Naive thymus-derived CD4-positive, alpha-beta T cell (primary cell): Measurements from ENCODE around the gene CXCR5. TPM values are rescaled to one million over a fixed set of nuclear protein-coding genes. Genes with fewer than 3 reads are reported as not detected.
A peak's percentile ranks its signal among the peaks of the same experiment; 100 is the strongest.

Experiments
- ATAC-seq: fragments of 150-1000 bp; cut with Tn5 transposase; 2 replicates; pipeline ENCODE4 v1.10.0; 2021; ENCODE audit warnings: mild to moderate bottlenecking, moderate library complexity
- CTCF ChIA-PET: fragments of 350-600 bp; sonication (Branson Sonifier 250); formaldehyde crosslinking; loops from one replicate; lab custom pipeline; 2021; ENCODE audit warnings: antibody characterized with exemption; lab: Charles Lee
- POLR2A ChIA-PET: fragments of 350-600 bp; sonication (Branson Sonifier 250); formaldehyde crosslinking; loops from one replicate; lab custom pipeline; 2021; ENCODE audit warnings: antibody characterized with exemption, inconsistent platforms; lab: Charles Lee
- DNase-seq, 9 donors: peaks; one replicate each; pipeline versions ENCODE4 v3.0.0 to v3.0.0-alpha.2; 2020 to 2022; ENCODE audit warnings: mixed read lengths in 1 of 9
- H3K27ac ChIP-seq: one replicate; pipeline ENCODE4 v1.7.0; 2013; ENCODE audit warnings: mild to moderate bottlenecking, low read depth, low read length, moderate library complexity
- H3K27me3 ChIP-seq, 2 donors: one replicate each; pipeline ENCODE4 v1.7.0; 2013; ENCODE audit warnings: low read length in 2 of 2, mild to moderate bottlenecking in 2 of 2, moderate library complexity in 2 of 2; ENCODE audit not compliant: control insufficient read depth in 2 of 2, insufficient read depth in 2 of 2
- H3K36me3 ChIP-seq, 3 experiments: 1 replicate in 2 of 3; 2 replicates in 1 of 3; pipeline ENCODE4 v1.7.0; 2013; ENCODE audit warnings: low read length in 3 of 3, mild to moderate bottlenecking in 3 of 3, moderate library complexity in 1 of 3; ENCODE audit not compliant: insufficient read depth in 3 of 3, control insufficient read depth in 2 of 3
- H3K4me1 ChIP-seq, 2 donors: one replicate each; pipeline ENCODE4 v1.7.0; 2013; ENCODE audit warnings: low read length in 2 of 2, mild to moderate bottlenecking in 2 of 2, moderate library complexity in 1 of 2; ENCODE audit not compliant: control insufficient read depth in 2 of 2, insufficient read depth in 2 of 2
- H3K4me3 ChIP-seq: 2 replicates; pipeline ENCODE4 v1.7.0; 2013; ENCODE audit warnings: mild to moderate bottlenecking, low read length
- H3K9me3 ChIP-seq, 3 experiments: 1 replicate in 2 of 3; 2 replicates in 1 of 3; pipeline ENCODE4 v1.7.0; 2013; ENCODE audit warnings: low read length in 3 of 3; ENCODE audit not compliant: control insufficient read depth in 2 of 3
- H3K27ac Mint-ChIP-seq, 9 donors: one replicate each; pipeline ENCODE4 v1.8.0; 2020 to 2022; ENCODE audit warnings: mixed read lengths in 9 of 9, mild to moderate bottlenecking in 8 of 9, moderate library complexity in 5 of 9, inconsistent platforms in 2 of 9
- H3K27me3 Mint-ChIP-seq, 5 donors: one replicate each; pipeline ENCODE4 v1.8.0; 2021 to 2022; ENCODE audit warnings: mixed read lengths in 5 of 5, mild to moderate bottlenecking in 1 of 5
- H3K36me3 Mint-ChIP-seq, 5 donors: one replicate each; pipeline ENCODE4 v1.8.0; 2020 to 2022; ENCODE audit warnings: mixed read lengths in 5 of 5, mild to moderate bottlenecking in 3 of 5, inconsistent platforms in 1 of 5
- H3K4me1 Mint-ChIP-seq, 7 donors: one replicate each; pipeline ENCODE4 v1.8.0; 2020 to 2022; ENCODE audit warnings: mixed read lengths in 7 of 7, mild to moderate bottlenecking in 3 of 7, inconsistent platforms in 1 of 7
- H3K4me3 Mint-ChIP-seq, 10 donors: one replicate each; pipeline ENCODE4 v1.8.0; 2020 to 2022; ENCODE audit warnings: mild to moderate bottlenecking in 10 of 10, mixed read lengths in 10 of 10, moderate library complexity in 6 of 10, inconsistent platforms in 2 of 10
- H3K9me3 Mint-ChIP-seq, 11 donors: one replicate each; pipeline ENCODE4 v1.8.0; 2020 to 2022; ENCODE audit warnings: mixed read lengths in 11 of 11, mild to moderate bottlenecking in 4 of 11, inconsistent platforms in 1 of 11, moderate library complexity in 1 of 11
- intact Hi-C, 2 donors: fragments of 100-400 bp; cut with micrococcal nuclease; formaldehyde crosslinking; loops; one replicate each; pipeline ENCODE4 v1.15.1; 2023
- polyA plus RNA-seq, 2 donors: library from polyadenylated mRNA; unstranded; fragments of 300-500 nt; fragmentation: Illumina TruSeq; gene quantifications; one replicate each; pipeline ENCODE4 v1.2.3, GENCODE V29; 2021
- total RNA-seq, 6 experiments: library from RNA in 5 of 6; stranded (reverse) in 5 of 6; gene quantifications; 1 replicate in 5 of 6; 2 replicates in 1 of 6; pipeline ENCODE4 v1.2.3 and lab custom pipeline; 2021 to 2026

The CXCR5 gene
- total and polyA plus RNA-seq, 7 experiments from 2014 or later: 0.41 to 2.9 (median 2.1) TPM

DNA sequence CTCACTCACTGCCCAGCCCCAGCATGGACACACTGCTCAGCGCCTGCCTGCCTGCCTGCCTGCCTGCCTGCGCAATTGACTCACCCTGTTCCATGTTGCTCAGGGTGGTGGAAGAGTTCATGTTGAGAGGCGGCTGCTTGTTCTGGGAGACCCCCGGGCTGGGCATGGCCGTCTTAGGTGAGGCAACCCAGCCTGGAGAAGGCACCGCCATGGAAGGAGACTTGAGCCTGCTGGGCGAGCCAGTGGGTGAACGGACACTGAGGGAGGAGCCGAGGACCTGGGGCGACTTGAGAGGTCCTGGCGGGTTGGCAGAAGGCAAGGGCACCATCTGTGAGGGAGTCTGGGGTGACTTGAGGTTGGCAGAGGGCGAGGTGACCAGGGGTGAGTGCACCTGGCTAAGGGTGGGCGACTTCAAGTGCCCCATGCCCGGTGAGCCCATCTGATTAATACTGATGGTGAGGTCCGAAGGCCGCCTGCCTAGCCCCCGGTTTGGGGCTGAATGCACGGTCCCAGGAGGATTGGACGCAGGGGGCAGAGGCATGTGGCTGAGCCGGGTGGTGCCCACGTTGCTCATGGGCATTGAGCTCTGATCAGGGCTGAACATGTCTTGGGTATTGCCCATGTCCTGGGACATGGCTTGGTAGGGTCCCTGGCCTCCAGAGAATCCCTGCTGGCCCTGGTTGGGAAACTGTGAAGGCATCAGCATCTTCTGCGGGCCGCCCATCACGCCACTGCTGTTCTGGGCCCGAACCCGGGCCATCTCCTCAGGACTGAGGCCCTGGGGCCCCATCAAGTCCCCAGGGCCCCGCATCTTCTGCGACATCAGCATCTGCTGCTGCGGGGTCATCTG, 17.1 kb downstream of the CXCR5 start:
- ATAC-seq (no peak), DNase-seq (peak in 1 of 9 donors; percentile 9)
- Histone ChIP-seq H3K27me3 (no peaks in the 10 kb centered on the region), H3K4me1 (peaks cover 13 to 16% of the 10 kb centered on the region in 2 donors), H3K4me3 (no peak overlapping the region), H3K27ac (peak overlapping the region; percentile 33), H3K36me3 (peaks cover 7 to 83% (median 37%) of the 10 kb centered on the region in 3 experiments), H3K9me3 (no peaks in the 10 kb centered on the region)
- Mint-ChIP-seq H3K27me3 (no peaks in the 10 kb centered on the region), H3K27ac (peak overlapping the region in 7 of 9 donors; percentile 70 to 85 (median 79)), H3K4me3 (no peak overlapping the region), H3K9me3 (no peaks in the 10 kb centered on the region), H3K4me1 (peaks cover 14 to 36% (median 30%) of the 10 kb centered on the region in 7 donors), H3K36me3 (peaks cover 0 to 14% (median 4%) of the 10 kb centered on the region in 5 donors)
- intact Hi-C loops: no loop called here
- POLR2A ChIA-PET: interaction anchor here (0.7 to 8.6 kb wide), 2 partner anchors 32 to 110 kb away, joined by 3 to 72 read pairs; partner anchors contain the start of gene DDX6
- CTCF ChIA-PET: interaction anchor here (1.2 kb wide), 1 partner anchor 12 kb away, joined by 4 read pairs; no protein-coding TSS in a partner anchor

DNA sequence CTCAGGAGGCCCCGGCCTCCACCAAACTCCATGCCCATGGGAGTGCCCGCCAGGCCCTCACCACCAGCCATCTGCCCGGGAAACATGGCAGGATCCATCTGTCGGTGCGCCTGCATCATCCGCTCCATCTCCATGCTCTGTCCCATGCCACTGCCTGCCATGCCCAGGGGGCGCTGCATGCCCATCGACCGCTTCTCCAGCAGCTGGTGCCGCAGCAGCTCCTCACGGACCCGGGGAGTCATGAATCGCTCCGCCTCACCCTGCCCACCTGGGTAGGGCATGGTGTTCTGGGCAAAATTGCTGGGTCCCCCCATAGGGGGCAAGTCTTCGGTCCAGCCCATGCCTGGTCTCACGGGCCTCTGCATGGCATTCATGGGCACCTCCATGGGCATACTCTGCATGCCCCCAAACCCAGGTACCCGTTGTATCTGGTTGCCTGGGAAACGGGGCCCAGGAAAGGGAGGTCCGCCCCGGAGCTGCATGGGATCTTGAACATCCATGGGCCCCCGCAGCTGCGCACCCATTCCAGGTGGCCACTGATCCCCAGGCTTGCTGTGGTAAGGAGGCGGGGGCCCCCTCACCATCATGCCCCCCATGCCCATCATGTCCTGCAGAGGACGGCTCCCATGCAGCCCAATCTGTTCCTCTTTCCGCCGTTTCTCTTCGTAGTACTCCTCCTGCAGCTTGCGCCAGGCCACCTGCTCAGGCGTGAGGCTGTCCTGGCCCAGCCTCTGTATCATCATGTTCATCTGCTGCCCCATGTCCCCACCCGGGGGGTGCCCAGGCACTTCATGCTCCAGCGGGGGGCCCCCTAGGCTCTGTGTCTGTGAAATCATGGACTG, 18.0 kb downstream of the CXCR5 start:
- Mint-ChIP-seq H3K4me3 (no peak overlapping the region), H3K27ac (peak overlapping the region in 7 of 9 donors; percentile 66 to 86 (median 74)), H3K27me3 (no peaks in the 10 kb centered on the region), H3K36me3 (peaks cover 0 to 17% (median 7%) of the 10 kb centered on the region in 5 donors), H3K9me3 (no peaks in the 10 kb centered on the region), H3K4me1 (peaks cover 14 to 35% (median 24%) of the 10 kb centered on the region in 7 donors)
- intact Hi-C loops: no loop called here
- Histone ChIP-seq H3K4me3 (no peak overlapping the region), H3K4me1 (peaks cover 4 to 13% of the 10 kb centered on the region in 2 donors), H3K36me3 (peaks cover 14 to 91% (median 44%) of the 10 kb centered on the region in 3 experiments), H3K9me3 (no peaks in the 10 kb centered on the region), H3K27me3 (no peaks in the 10 kb centered on the region), H3K27ac (peak overlapping the region; percentile 41)
- DNase-seq (peak in 1 of 9 donors; percentile 9), ATAC-seq (no peak)
- CTCF ChIA-PET: interaction anchor here (0.5 to 1.4 kb wide), 3 partner anchors 11 to 113 kb away, joined by 3 to 4 read pairs (median 3); no protein-coding TSS in a partner anchor
- POLR2A ChIA-PET: interaction anchor here (0.6 to 8.6 kb wide), 4 partner anchors 7 to 111 kb away, joined by 3 to 72 read pairs (median 3); partner anchors contain the start of gene DDX6

DNA sequence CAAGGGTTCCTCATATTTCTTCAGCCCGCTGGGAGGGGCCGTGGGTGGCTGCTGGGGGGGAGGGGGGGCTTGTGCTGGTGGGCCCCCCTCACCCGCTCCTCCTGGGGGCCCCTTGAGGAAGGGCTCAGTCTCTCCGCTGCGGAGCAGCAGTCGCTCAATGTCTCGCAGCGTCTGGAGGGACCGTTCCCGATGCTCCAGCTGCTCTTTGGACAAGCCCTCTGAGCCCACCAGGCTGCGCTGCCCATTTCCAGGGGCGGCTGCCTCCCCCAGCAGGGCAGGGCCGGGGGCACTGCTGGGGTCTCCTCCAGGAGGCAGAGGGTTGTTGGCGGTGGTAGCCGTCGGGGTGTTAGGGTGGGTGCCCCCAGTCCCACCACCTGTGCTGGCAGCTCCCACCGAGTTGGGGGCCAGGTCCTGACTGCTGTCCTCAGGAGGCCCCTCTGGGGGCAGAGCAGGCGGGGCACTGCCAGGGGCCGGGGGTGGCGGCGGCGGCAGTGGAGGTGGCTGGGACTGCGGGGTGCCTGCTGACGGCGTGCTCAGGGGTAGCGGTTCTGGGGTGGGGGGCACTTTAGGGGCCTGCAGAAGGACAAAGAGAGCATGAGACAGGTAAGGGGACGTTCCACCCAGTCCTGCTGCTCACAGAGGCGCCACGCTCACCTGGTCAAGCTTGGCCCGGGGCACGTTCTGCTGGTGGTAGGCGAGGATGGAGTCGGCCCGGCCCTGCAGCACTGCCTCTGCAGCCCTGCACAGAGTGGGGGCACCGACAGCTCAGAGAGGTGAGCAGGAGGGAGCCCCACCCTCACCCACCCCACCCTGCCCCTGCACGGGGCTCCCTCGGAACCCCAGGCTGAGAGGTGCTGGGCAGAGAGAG, 18.9 kb downstream of the CXCR5 start:
- DNase-seq: peak in 1 of 9 donors; percentile 6
- no peak for ATAC-seq
- Histone ChIP-seq H3K4me3 (no peak overlapping the region), H3K27me3 (no peaks in the 10 kb centered on the region), H3K4me1 (peaks cover 8 to 13% of the 10 kb centered on the region in 2 donors), H3K9me3 (no peaks in the 10 kb centered on the region), H3K36me3 (peaks cover 15 to 91% (median 52%) of the 10 kb centered on the region in 3 experiments), H3K27ac (no peak overlapping the region)
- no peak overlapping the region for H3K4me3 Mint-ChIP-seq
- intact Hi-C loops: no loop called here
- no peaks in the 10 kb centered on the region for H3K27me3 Mint-ChIP-seq
- H3K36me3 Mint-ChIP-seq: peaks cover 0 to 20% (median 15%) of the 10 kb centered on the region in 5 donors
- H3K27ac Mint-ChIP-seq: peak overlapping the region in 4 of 9 donors; percentile 66 to 83 (median 73)
- POLR2A ChIA-PET: interaction anchor here (0.6 to 8.6 kb wide), 4 partner anchors 8 to 112 kb away, joined by 3 to 72 read pairs (median 3); partner anchors contain the start of gene DDX6
- CTCF ChIA-PET: interaction anchor here (0.5 to 1.4 kb wide), 3 partner anchors 10 to 113 kb away, joined by 3 read pairs; no protein-coding TSS in a partner anchor
- H3K9me3 Mint-ChIP-seq: peaks cover 0 to 3% (median 0%) of the 10 kb centered on the region in 11 donors
- H3K4me1 Mint-ChIP-seq: peaks cover 16 to 33% (median 22%) of the 10 kb centered on the region in 7 donors

GRCh38 chr11:118903204-118904015, 19.7 kb downstream of the CXCR5 start:
- H3K27ac Mint-ChIP-seq: peak overlapping the region in 5 of 9 donors; percentile 14 to 77 (median 51)
- peaks cover 10 to 18% of the 10 kb centered on the region in 2 donors for H3K4me1 ChIP-seq
- peaks cover 0 to 22% (median 15%) of the 10 kb centered on the region in 5 donors for H3K36me3 Mint-ChIP-seq
- no peaks in the 10 kb centered on the region for H3K9me3 ChIP-seq
- intact Hi-C loops: no loop called here
- POLR2A ChIA-PET: interaction anchor here (0.6 to 8.6 kb wide), 6 partner anchors 12 to 213 kb away, joined by 3 to 72 read pairs (median 6); partner anchors contain the start of gene DDX6
- H3K27me3 ChIP-seq: no peaks in the 10 kb centered on the region
- no peak for DNase-seq
- H3K27me3 Mint-ChIP-seq: no peaks in the 10 kb centered on the region
- H3K9me3 Mint-ChIP-seq: peaks cover 0 to 3% (median 0%) of the 10 kb centered on the region in 11 donors
- H3K4me1 Mint-ChIP-seq: peaks cover 20 to 41% (median 28%) of the 10 kb centered on the region in 7 donors
- H3K4me3 Mint-ChIP-seq: no peak overlapping the region
- peak overlapping the region; percentile 50 for H3K27ac ChIP-seq
- no peak overlapping the region for H3K4me3 ChIP-seq
- CTCF ChIA-PET: interaction anchor here (1.3 to 1.4 kb wide), 2 partner anchors 9 to 111 kb away, joined by 3 read pairs; no protein-coding TSS in a partner anchor
- ATAC-seq: no peak
- H3K36me3 ChIP-seq: peaks cover 15 to 97% (median 56%) of the 10 kb centered on the region in 3 experiments
